ENCODE results near the gene CLDN15.

The CLDN15 gene

GRCh38 chr7:101232141-101232850 is 5.3 kb downstream of the CLDN15 start:
- DNase-seq = no peak
- no peak for TF ChIP-seq CTCF (IDR thresholded peaks at IDR 0.05)
- no peaks in the 10 kb centered on the region for H3K9me3 ChIP-seq
- H3K4me1 ChIP-seq = peaks cover 0 to 12% (median 6%) of the 10 kb centered on the region in 4 donors
- no peaks in the 10 kb centered on the region for H3K27me3 ChIP-seq
- H3K36me3 ChIP-seq = peaks cover 16 to 55% (median 18%) of the 10 kb centered on the region in 3 donors
- no peak overlapping the region for H3K4me3 ChIP-seq
- no peak overlapping the region for H3K27ac ChIP-seq
- intact Hi-C loops (cut with DNase I; ENCODE audit: low total_unique reads) = no loop called here

- Histone ChIP-seq H3K27me3 (no peaks in the 10 kb centered on the region), H3K27ac (no peak overlapping the region), H3K4me3 (no peak overlapping the region), H3K4me1 (peaks cover 0 to 12% (median 6%) of the 10 kb centered on the region in 4 donors), H3K9me3 (no peaks in the 10 kb centered on the region), H3K36me3 (peaks cover 13 to 55% (median 24%) of the 10 kb centered on the region in 3 donors)
- no peak for DNase-seq
- intact Hi-C loops (cut with DNase I; ENCODE audit: low total_unique reads) = no loop called here
- TF ChIP-seq CTCF (IDR thresholded peaks at IDR 0.05) = no peak
Observed at GRCh38 chr7:101231644-101232043, 6.0 kb downstream of the CLDN15 start.

GRCh38 chr7:101226721-101227120 is 10.9 kb downstream of the CLDN15 start:
- Histone ChIP-seq H3K9me3 (no peaks in the 10 kb centered on the region), H3K27ac (no peak overlapping the region), H3K36me3 (peaks cover 40 to 89% (median 62%) of the 10 kb centered on the region in 3 donors), H3K27me3 (no peaks in the 10 kb centered on the region), H3K4me3 (no peak overlapping the region), H3K4me1 (peaks cover 0 to under 1% (median 0%) of the 10 kb centered on the region in 4 donors)
- no peak for TF ChIP-seq CTCF (IDR thresholded peaks at IDR 0.05)
- no peak for DNase-seq
- intact Hi-C loops (cut with DNase I; ENCODE audit: low total_unique reads) = no loop called here

GRCh38 chr7:101225650-101226049 is 12.0 kb downstream of the CLDN15 start:
- DNase-seq = no peak
- Histone ChIP-seq H3K27me3 (no peaks in the 10 kb centered on the region), H3K36me3 (peaks cover 40 to 90% (median 62%) of the 10 kb centered on the region in 3 donors), H3K4me3 (no peak overlapping the region), H3K9me3 (no peaks in the 10 kb centered on the region), H3K4me1 (peaks cover 0 to 2% (median 0%) of the 10 kb centered on the region in 4 donors), H3K27ac (no peak overlapping the region)
- TF ChIP-seq CTCF (IDR thresholded peaks at IDR 0.05) = no peak
- intact Hi-C loops (cut with DNase I; ENCODE audit: low total_unique reads) = no loop called here

- H3K9me3 ChIP-seq = no peaks in the 10 kb centered on the region
- H3K36me3 ChIP-seq = peaks cover 32 to 71% (median 55%) of the 10 kb centered on the region in 3 donors
- no peaks in the 10 kb centered on the region for H3K27me3 ChIP-seq
- no peak for TF ChIP-seq CTCF (IDR thresholded peaks at IDR 0.05)
- intact Hi-C loops (cut with DNase I; ENCODE audit: low total_unique reads) = no loop called here
- H3K27ac ChIP-seq = no peak overlapping the region
- H3K4me3 ChIP-seq = no peak overlapping the region
- peaks cover 0 to 21% (median 13%) of the 10 kb centered on the region in 4 donors for H3K4me1 ChIP-seq
- DNase-seq = no peak
Observed at GRCh38 chr7:101223528-101223927, 14.1 kb downstream of the CLDN15 start.

All from tibial artery (tissue), 4 donors.